Stimulated activated CD4-positive, alpha-beta T cell treated with anti-CD3 and anti-CD28 coated beads, Interleukin-15, amount 100 ng/mL, for 24 hours (primary cell): ENCODE measurements around the gene DRG2.

Experiments used
- DNase-seq: peaks from one replicate; pipeline ENCODE4 v3.0.0-alpha.2; 2020

DRG2 gene

DNA sequence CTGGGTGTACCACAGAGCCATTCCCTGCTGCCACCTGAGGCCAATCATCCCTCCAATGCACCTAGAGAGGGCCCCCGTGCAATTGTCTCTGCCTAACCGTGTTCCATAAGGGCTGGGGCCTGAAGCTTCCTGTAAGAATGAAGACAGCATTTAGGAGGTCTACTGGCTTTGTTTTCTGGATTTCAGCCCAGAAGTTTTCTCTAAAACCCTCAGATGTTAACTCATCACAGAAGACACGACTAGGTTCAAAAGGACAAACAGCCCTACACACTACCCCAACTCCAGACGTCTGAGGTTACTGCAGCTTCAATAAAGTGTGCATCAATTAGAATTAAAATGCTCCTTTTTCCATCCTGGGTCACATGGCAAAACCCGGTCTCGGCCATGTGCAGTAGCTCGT is 10.8 kb upstream of the DRG2 start:
- DNase-seq, result no peak

DNA sequence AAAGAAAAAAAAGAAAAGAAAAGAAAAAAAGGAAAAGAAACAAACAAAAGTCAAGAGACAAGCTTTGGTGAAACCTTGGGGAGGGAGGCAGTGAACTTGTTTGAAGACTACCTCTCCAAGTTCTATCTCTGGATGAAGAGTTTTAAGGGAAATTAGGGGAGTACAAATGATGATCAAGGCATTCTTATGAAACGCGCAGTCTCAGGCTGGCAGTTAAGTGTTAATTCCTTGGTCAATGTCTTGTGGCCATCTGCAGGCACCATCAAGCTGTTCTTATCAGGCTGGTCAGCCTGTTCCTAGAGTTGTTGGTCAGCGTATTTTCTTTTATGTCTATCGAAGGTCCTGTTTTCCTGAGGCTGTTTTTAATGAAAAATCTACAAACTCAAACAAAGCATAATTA is 8.2 kb upstream of the DRG2 start:
- DNase-seq, result no peak

DNA sequence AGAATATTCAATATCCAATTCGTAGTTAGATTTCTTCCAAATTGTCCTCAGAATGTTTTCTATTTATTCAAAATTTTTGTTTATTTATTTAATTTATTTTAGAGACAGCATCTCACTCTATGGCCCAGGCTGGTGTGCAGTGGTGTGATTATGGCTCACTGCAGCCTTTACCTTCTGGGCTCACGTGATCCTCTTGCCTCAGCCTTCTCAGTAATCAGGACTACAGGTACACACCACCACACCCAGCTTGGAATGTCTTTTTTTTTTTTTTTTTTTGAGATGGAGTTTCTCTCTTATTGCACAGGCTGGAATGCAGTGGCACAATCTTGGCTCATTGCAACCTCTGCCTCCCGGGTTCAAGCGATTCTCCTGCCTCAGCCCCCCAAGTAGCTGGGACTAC is 3.5 kb upstream of the DRG2 start:
- DNase-seq, result no peak

DNA sequence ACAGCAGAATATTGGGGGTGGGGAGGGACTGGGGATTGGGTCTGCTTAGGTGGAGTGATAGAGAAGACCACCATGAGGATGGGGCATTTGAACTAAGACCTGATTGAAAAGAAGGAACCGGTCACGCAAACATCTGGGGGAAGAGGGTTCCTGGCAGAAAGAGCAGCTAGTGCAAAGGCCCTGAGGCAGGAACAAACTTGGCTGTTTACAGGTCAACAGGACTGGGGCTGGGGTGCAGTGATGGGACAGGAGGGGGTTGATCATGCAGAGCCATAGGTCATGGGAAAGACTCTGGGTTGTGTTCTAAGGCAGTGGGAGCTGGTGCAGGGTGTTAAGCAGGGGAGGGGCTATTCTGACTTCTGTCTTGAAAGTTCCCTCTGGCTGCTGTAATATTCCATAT is 1.9 kb downstream of the DRG2 start:
- no peak for DNase-seq

DNA sequence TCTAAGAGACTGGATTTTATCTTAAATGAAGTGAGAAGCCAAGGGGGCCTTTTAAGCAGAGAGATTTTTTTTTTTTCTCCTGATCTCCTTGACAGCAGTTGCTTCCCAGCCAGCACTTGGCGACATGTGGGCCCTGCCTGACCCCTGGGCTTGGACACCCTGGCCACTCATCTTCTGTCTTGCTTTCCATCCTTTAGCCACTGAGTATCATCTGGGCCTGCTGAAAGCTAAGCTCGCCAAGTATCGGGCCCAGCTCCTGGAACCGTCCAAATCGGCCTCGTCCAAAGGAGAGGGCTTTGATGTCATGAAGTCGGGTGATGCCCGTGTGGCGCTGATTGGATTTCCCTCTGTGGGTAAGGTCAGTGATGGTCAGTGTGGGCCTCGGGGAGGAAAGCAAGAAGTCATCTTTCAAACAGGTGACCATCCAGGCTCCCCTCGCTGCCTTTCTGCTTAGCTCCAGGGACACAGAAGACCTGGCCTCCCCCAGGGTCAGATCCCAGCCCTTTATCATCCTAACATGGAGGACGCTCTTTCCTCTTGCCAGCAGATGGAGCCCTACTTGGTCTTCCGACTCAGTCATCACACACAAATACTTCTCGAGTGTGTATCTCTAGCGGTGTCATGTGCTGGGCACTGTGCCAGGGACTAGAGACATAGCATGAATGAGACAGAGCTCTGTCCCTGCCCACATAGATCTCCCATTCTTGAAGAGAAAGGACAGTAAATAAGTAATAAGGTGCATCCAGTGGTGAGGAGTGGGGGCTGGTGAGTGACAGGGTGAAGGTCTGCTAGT is 6.1 kb downstream of the DRG2 start:
- DNase-seq, result peak; percentile 34

DNA sequence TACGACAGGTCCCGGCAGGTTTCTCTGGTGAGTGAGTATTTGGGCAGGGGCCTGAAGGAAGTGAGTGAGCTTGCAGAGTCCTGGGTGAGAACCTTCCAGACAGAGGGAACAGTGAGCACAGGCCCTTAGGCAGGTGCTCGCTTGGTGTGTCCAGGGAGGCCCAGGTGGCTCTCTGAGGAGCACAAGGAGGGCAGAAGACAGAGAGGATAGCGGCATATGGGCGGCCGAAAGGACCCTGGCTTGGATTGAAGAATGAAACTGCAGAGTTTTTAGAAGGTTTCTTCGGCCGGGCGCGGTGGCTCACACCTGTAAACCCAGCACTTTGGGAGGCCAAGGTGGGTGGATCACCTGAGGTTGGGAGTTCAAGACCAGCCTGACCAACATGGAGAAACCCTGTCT is 6.7 kb downstream of the DRG2 start:
- DNase-seq, result no peak

DNA sequence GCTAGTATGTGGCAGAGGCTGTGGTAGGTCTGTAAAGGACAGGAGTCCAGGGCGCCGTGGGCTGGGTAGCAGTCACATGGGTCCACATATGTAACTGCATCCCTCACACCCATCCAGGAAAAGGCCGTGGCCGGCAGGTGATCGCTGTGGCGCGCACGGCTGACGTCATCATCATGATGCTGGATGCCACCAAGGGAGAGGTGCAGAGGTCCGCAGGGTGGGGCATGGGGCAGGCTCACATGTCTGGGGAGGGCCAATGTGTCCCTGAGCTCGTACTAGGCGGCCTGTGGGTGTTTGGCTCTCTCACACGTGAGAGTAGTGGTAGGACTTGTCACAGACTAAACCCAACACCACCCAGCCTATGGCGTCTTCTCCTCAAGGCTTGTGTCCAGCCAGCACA is 11.8 kb downstream of the DRG2 start:
- no peak for DNase-seq

DNA sequence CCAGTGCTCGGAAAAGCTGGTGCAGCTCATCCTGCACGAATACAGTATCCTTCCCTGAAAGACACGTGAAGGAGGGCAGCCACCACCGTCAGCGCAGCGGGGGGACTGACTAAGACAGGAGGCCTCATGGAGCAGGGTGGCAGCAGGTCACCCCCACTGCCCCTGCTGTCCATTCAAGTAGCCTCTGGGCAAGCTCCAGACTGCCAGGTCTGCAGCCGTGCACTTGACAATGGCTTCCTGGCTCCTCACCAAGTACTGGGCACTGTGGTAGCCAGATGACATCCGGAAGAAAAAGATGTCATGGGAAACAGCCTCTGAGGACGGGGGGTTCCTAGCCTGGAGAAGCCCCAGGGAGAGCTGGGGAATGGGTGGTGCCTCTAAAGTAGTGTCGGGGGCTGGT is 12.9 kb downstream of the DRG2 start:
- DNase-seq, result no peak

DNA sequence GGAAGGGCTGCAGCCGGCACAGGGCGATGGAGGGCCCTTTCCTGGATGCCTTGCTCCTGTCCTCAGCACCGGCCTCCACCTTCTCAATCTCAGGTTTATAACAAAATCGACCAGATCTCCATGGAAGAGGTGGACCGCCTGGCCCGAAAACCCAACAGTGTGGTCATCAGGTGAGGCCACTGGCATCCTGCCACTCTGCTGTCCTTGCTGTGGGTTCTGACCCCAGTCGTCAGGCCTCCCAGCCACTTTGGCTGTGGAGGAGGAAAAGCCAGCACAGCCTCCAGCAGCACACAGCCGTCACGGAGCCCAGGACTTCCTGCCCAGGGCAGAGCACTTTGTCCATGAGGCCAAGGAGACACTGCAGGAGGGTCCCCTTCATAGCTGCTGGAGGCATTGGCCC is 14.1 kb downstream of the DRG2 start:
- DNase-seq, result no peak

DNA sequence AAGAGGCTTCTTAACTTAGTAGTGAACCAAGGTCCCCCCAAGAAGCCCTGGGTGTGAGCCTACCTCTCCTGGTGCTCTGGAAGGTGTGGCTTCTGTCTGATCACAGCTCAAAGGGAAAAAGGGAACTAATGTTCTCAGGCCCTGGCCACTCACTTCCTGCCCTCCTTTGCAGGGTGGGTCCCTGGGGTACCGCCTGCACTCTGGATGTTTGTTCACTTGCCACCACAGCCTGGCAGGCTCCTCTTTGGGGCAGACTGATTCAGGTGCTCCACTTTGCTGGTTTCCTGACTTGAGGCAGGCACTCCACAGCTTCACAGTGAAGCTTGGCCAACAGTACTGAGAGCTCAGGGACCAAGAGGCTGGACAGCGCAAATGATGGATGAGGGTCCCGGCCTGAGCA is 14.9 kb downstream of the DRG2 start:
- no peak for DNase-seq

DNA sequence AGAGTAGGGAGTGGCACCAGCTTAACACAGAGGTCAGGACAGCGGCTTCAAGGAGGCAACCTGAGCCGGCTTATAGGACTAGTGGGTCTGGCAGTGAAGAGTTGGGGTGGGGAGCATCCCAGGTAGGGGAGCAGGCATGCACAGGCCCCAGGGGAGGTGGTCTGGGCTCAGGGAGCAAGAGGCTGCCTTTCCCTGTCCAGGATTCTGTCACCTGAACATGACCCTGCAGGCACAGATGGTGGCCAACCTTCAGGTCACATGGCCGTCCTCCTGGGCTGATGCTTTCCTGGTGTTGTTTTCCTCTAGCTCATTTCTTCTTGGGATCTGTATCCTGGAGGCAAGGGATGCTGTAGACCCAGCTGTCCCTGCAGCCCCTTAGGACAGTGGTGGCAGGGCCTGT is 17.3 kb downstream of the DRG2 start:
- DNase-seq, result no peak

DNA sequence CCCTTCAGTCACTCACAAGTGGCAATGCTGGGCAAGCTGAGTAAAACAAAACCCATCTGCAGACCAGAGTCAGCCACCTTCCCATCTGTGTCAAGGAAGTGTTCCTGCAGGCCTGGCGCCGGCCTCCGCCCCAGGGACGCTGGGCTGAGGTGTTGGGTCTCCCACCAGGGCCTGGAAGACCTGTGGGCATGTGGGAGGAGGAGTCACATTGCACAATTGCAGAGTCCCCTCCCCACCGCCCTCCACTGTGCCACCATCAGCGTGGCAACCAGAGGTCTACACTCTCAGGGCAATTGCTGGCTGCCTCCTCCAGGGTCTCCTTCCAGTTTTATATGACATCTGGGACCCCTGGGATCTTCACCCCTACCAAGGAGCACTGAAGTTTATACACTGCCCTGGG is 17.8 kb downstream of the DRG2 start:
- DNase-seq, result no peak

DNA sequence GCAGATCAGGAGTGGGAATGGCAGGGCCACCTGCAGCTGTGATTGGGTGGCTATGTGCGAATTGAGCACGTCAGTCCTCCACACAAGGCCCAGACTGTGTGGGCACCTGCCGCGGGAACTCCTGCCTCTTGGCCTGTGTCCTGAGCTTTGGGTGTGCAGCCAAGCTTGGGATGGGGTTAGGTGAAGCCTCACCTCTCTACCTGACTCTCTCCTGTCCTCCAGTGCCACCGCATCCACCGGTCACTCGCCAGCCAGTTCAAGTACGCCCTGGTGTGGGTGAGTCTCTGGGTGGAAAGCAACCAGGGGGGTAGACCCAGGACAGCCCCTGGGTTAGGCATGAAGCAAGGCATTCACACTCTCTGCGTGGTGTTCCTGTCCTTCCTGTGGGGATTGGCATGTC is 18.5 kb downstream of the DRG2 start:
- no peak for DNase-seq

DNA sequence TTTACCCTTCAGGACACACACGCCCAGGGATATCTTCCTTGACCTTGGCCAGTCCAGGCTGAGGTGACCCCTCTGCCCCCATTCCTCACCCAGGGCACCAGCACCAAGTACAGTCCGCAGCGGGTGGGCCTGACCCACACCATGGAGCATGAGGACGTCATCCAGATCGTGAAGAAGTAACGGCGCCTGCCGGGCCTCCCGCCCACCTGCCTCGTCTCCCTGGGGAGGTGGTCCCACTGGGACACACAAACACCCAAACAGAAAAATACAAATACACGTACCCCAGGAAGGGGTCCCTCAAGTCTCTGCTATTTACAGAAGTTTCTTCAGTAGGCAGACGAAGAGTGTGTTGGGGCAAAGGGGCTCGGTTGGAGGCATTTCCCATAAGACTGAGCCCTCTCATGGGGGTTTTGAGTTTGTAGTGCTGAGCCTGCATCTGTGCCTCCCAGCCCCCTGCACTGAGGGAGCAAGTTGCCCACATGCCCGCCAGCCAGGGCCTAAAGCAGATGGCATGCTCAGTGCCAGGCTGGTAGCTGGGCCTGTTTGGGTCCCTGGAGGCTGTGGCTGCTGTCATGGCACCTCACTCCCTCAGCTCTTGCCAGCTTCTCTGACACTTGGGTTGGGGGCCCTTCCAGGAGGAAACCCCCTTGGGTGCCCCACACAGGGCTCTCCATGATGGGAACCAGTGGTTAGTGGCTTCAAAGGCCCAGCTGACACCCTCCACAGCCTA is 19.5 kb downstream of the DRG2 start:
- DNase-seq, result no peak

DNA sequence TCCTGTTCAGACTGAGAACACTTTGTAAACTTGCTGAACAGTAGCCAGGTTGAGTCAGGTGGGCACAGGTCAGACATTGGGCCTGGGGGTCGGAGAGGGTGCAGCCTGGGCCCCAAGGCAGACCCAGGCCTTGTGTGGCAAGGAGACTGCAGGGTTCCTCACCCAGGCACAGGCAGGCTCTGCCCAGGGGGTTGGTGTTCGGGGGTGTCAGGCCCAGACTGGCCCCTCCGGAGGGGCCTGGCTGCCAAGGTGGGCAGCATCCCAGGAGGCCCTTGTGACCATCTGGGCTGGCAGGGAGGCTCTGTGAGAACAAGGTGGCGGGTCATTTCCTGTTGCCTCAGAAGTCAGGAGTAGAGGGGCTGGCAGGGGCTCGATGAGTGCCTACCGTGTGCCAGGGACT is 20.2 kb downstream of the DRG2 start:
- no peak for DNase-seq

DNA sequence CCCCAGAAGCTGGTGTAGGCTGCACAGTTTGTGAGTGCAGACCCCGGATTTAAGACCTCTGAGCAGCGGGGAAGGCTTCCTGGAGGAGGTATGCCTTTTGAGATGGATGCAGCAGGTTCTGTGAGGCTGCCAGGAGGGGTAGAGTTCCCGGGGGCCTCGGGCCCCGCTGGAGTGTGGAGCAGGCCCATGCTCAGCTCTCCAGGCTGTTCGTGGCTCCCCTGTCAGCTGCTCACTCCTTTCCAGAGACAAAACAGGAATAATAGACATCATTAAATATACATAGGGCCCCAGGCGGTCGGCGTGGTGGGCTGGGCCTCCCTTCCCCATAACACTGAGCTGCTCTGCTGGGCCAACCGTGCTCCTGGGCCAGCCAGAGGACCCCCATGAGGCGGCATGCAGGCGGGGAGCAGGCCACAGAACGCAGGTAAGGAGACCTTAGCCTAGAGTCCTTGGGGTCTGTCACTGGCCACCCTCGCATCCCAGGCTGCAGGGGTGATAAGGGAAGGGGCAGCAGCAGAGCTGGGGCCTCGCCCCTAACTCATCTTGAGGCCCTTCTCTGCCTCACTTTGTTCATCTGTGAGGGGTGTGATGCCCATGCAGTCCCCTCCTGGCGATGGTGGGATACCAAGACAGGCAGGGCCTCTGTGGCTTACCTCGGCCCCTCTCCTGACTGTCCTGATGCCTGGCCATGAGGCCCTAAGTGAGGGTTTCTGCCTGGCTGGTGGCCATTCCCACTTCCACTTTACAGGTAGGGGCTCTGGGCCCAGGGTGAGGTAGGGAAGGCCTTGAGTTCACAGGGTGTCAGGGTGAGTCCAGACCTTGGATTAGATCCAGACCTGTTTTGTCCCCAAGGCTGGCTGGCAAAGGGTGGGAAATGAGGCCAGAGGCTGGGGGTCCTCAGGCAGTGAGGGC is 20.9 kb downstream of the DRG2 start, which contains the start of gene MYO15A:
TSS of gene MYO15A (plus strand) at position 356 of the 912 bp plus-strand sequence. CDS start 10,045 bp downstream, outside the sequence.
- DNase-seq, result no peak

DNA sequence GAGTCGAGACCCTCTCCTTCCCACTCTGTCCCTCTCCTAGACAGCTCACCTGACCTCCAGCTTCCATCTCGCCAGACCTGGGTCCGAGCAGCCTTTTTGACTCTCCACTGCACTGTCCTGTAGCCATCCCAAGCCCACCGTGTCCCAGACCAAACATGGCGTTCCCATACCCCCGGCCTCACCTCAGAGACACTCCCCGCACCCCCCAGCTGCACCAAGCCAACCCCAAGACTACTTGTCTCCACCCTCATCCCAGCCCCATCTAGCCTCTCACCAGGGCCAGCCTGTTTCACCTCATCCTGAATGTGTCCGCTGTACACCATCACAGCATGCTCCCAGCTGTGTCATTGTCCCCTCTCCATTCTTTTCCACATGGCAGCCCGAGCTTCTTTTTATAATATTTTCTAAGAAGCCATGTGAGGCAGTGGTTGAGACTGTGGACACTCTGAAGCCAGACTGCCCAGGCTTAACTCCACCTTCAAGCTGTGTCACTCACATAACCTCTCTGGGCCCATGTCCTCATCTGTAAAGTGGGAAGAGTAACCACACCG is 22.3 kb downstream of the DRG2 start:
- DNase-seq, result no peak

DNA sequence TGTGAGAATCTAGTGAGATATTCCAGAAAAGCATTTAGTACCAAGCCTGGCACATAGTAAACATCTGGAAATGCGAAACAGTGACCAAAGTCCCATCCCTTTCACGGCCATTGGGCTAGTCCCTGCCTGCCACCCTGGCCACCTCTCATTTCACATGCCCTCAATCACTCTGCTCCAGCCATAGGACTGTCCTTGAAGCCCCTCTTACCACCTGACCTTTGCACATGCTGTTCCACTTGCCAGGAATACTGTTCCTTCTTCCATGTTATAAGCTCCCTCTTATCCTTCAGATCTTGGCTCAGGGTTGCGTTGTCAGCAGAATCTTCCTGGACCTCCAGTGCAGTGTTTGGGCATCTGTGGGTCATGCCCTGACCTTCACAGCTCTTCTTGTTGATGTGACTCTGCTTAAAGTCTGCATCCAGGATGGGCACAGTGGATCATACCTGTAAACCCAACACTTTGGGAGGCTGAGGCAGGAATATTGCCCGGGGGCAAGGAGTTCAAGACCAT is 22.9 kb downstream of the DRG2 start:
- no peak for DNase-seq

DNA sequence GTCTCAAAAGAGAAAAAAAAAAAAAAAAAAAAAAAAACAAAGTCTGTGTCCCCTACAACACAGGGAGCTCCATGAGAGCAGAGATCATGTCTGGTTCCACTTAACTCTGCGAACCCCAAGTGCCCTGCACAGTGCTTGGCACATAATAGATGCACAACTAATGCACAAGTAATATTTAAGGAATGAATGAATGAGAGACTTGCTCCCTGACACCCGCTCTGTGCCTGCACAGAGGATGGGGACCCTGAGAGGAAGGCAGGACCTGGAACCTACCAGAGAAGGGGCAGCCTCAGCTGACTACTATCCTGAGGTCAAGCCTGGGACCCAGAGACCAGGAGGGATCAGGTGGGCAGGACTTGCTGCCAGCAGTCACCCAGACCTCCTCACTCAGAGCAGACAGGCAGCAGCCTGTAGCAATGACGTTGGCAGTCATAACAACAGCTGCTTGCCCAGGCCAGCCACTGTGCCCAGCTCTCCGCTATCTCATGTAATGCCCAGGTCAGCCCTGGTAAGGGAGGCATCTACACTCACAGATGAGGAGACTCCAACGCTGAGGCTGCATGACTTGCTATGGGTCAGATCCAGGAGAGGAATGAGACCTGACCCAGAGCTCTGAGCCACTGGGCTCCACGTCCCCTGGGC is 23.7 kb downstream of the DRG2 start:
- no peak for DNase-seq

DNA sequence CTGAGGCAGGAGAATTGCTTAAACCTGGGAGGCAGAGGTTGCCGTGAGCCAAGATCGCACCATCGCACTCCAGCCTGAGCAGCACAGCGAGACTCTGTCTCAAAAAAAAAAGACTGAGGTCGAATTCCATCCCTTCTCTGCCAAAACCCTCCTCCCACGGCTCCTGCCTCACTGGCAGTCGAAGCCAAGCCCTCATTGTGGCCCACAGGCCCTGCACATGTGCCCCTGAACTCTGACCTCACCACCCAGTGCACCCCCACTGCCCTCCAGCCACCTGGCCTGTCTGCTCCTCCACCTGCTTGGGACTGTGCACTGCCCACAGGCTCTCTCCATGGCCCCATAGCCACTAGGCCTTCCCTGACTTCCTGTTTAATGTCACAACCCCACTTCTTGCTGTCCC is 27.8 kb downstream of the DRG2 start:
- no peak for DNase-seq

DNA sequence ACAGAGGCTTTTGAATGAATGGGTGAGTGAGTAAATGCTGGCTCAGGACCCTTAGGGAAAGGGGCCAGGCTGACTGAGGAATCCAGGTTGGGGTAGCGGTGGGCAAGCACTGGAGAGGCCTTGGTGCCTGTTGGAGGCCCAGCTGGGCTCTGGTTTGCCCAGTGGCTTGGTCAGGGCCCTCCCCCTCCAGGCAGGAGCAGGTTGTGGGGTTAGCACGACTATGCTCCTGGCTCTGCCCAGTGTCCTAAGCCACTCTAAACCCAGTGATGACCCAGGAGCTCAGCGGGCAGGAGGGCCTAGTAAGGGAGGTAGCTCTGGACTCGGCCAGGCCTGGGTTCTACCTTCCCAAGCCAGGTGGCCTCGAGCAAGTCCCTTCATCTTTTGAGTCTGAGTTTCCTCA is 28.3 kb downstream of the DRG2 start:
- no peak for DNase-seq

DNA sequence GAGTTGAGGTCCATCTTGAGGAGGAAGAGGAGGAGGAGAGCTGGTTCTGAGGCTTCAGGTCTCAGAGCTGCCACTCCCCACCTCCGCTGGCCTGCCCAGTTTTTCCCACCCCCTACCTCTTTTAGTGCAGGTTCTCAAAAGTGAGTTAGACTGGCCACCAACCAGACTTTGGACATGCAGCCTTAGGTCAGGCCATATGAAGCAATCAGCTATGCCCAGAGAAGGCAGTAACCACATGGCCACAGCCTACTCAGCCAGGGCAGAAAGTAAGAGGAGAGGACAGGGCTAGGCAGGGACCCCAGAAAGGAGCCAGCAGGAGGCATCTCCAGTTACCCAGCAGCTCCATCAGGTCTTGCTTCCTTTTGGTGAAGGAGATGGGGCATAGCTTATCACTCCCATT is 29.8 kb downstream of the DRG2 start:
- DNase-seq, result no peak
